Measurements from ENCODE around the gene RPTOR. TPM values are rescaled to one million over a fixed set of nuclear protein-coding genes. Genes with fewer than 3 reads are reported as not detected.

The RPTOR gene
- total and polyA plus RNA-seq, 2 donors (not counting 3 experiments of a cell fraction or from before 2014, with no cell fraction given): 10.7 to 41.8 TPM

DNA sequence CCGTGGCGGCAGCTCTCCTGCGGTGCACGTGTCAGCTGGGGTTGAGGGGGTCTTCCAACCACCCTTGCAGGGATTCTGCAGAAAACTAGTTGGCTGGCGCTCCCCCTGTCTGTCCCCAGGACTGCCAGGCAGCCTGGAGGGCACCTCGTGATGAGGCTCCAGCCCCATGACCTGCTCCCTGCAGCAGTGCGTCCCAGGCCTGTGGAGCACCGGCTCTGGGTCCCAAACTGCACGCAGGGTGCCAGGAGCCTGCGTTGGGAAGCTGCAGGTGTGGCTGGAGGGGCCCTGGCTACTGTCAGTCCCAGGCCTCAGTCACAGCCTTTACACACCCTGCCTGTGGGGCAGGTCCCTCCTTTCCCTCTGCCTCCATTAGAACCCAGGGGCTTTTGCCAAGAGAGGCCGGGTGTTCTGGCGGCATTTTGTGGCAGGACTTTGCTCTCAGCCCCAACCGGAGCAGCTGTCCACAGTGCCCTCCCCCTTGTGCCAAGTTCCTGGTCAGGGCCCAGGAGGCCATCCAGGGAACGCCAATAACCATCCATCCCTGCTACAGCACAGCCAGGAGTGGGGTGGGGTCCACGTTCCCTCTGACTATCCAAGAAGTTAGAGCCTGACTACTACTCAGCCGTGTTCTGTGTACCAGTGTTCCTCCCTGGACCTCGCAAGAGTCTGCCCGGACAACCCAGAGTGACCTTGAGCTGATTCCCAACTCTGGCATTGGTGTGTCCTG is 456.2 kb downstream of the RPTOR start:
- Histone ChIP-seq H3K4me2 (ENCODE audit: insufficient read depth, low read length) (no peak overlapping the region), H3K9me3 (replicated peaks; ENCODE audit: control insufficient read depth, insufficient read depth, low read length) (no peaks in the 10 kb centered on the region), H3K79me2 (ENCODE audit: control insufficient read depth, insufficient read depth, low read length) (no peaks in the 10 kb centered on the region), H3K9ac (replicated peaks; ENCODE audit: extremely low read depth, insufficient read depth, low read length) (no peak overlapping the region), H4K20me1 (replicated peaks; ENCODE audit: control insufficient read depth, extremely low read depth, insufficient read depth, low read length) (no peaks in the 10 kb centered on the region), H3K4me1 (ENCODE audit: control insufficient read depth, extremely low read depth, insufficient read depth, low read length) (peaks cover 3% of the 10 kb centered on the region), H3K36me3 (ENCODE audit: control insufficient read depth in 2 of 2, extremely low read depth in 1 of 2, insufficient read depth in 2 of 2, low read length in 2 of 2) (peaks cover 0 to 35% of the 10 kb centered on the region in 2 experiments), H3K27ac (ENCODE audit: insufficient read depth, low read depth, low read length) (no peak overlapping the region), H2AFZ (ENCODE audit: low read depth, low read length) (no peak overlapping the region), H3K9me1 (replicated peaks; ENCODE audit: control insufficient read depth, extremely low read depth, insufficient read depth, low read length) (no peaks in the 10 kb centered on the region), H3K4me3 (replicated peaks in 1 of 3; ENCODE audit: insufficient read depth in 1 of 3, low read depth in 1 of 3, low read length in 3 of 3) (no peak overlapping the region), H3K27me3 (ENCODE audit: control insufficient read depth in 2 of 2, insufficient read depth in 2 of 2, low read length in 2 of 2) (peaks cover 14 to 22% of the 10 kb centered on the region in 2 experiments)
- DNase-seq (ENCODE audit: low read depth, low spot score) (no peak), FAIRE-seq (no peak)
- ChIA-PET POLR2A (no interaction called here), CTCF (no interaction called here)
- intact Hi-C loops (cut with micrococcal nuclease): no loop called here
- no TSS peak for BruUV-seq (replicated peaks)
- dilution Hi-C loops (cut with MboI; ENCODE audit: extremely low pct_ligation_motif_present, low sequenced_read_pairs): no loop called here
- TF ChIP-seq JUN (IDR thresholded peaks at IDR 0.05; ENCODE audit: borderline replicate concordance, insufficient read depth, insufficient read length, low read depth) (no peak), POLR2AphosphoS5 (IDR thresholded peaks at IDR 0.05; ENCODE audit: insufficient read depth, low read depth, low read length) (peak; percentile 19), EZH2 (IDR thresholded peaks at IDR 0.05; ENCODE audit: borderline replicate concordance, low read depth, low read length, severe bottlenecking) (no peak), FOS (IDR thresholded peaks at IDR 0.05; ENCODE audit: borderline replicate concordance, insufficient read depth, low read length) (no peak), POLR2A (IDR thresholded peaks at IDR 0.05; ENCODE audit: low read depth, low read length) (no peak), MYC (IDR thresholded peaks at IDR 0.05; ENCODE audit: low read depth, low read length) (no peak)
- TF ChIP-seq, protein P1, sequence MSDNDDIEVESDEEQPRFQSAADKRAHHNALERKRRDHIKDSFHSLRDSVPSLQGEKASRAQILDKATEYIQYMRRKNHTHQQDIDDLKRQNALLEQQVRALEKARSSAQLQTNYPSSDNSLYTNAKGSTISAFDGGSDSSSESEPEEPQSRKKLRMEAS (IDR thresholded peaks at IDR 0.05; ENCODE audit: insufficient read depth, insufficient read length): no peak

DNA sequence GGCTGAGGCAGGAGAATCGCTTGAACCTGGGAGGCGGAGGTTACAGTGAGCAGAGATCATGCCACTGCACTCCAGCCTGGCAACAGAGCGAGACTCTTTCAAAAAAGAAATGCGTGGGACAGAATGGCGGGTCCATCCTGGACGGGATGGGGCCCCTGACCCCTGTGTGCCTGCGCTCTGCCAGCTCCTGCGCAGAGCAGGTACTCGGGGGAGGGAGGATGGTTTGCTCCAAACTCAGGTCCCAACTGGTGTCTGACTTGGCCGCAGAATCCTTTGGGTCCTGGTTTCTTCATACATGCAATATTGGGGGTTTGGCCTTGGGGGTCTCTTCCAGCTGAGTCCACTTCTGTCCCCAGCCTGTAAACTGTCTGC is 457.4 kb downstream of the RPTOR start:
- POLR2A ChIA-PET: no interaction called here
- BruUV-seq (replicated peaks): no TSS peak
- H3K9me3 ChIP-seq (replicated peaks; ENCODE audit: control insufficient read depth, insufficient read depth, low read length): no peaks in the 10 kb centered on the region
- TF ChIP-seq JUN (IDR thresholded peaks at IDR 0.05; ENCODE audit: borderline replicate concordance, insufficient read depth, insufficient read length, low read depth): no peak
- TF ChIP-seq, protein P1 (IDR thresholded peaks at IDR 0.05; ENCODE audit: insufficient read depth, insufficient read length): no peak
- TF ChIP-seq FOS (IDR thresholded peaks at IDR 0.05; ENCODE audit: borderline replicate concordance, insufficient read depth, low read length): no peak
- no peak for TF ChIP-seq POLR2AphosphoS5 (IDR thresholded peaks at IDR 0.05; ENCODE audit: insufficient read depth, low read depth, low read length)
- no peak for TF ChIP-seq MYC (IDR thresholded peaks at IDR 0.05; ENCODE audit: low read depth, low read length)
- no peak for TF ChIP-seq EZH2 (IDR thresholded peaks at IDR 0.05; ENCODE audit: borderline replicate concordance, low read depth, low read length, severe bottlenecking)
- dilution Hi-C loops (cut with MboI; ENCODE audit: extremely low pct_ligation_motif_present, low sequenced_read_pairs) (no loop called here), intact Hi-C loops (cut with micrococcal nuclease) (no loop called here)
- H3K9me1 ChIP-seq (replicated peaks; ENCODE audit: control insufficient read depth, extremely low read depth, insufficient read depth, low read length): no peaks in the 10 kb centered on the region
- no peak overlapping the region for H3K4me2 ChIP-seq (ENCODE audit: insufficient read depth, low read length)
- no peak overlapping the region for H3K27ac ChIP-seq (ENCODE audit: insufficient read depth, low read depth, low read length)
- no peak for DNase-seq (ENCODE audit: low read depth, low spot score)
- peaks cover 17 to 30% of the 10 kb centered on the region in 2 experiments for H3K27me3 ChIP-seq (ENCODE audit: control insufficient read depth in 2 of 2, insufficient read depth in 2 of 2, low read length in 2 of 2)
- no peak for FAIRE-seq
- no peaks in the 10 kb centered on the region for H3K79me2 ChIP-seq (ENCODE audit: control insufficient read depth, insufficient read depth, low read length)
- no peak overlapping the region for H3K4me3 ChIP-seq (replicated peaks in 1 of 3; ENCODE audit: insufficient read depth in 1 of 3, low read depth in 1 of 3, low read length in 3 of 3)
- no peaks in the 10 kb centered on the region for H4K20me1 ChIP-seq (replicated peaks; ENCODE audit: control insufficient read depth, extremely low read depth, insufficient read depth, low read length)
- no peak overlapping the region for H2AFZ ChIP-seq (ENCODE audit: low read depth, low read length)
- no peak overlapping the region for H3K9ac ChIP-seq (replicated peaks; ENCODE audit: extremely low read depth, insufficient read depth, low read length)
- H3K36me3 ChIP-seq (ENCODE audit: control insufficient read depth in 2 of 2, extremely low read depth in 1 of 2, insufficient read depth in 2 of 2, low read length in 2 of 2): peaks cover 0 to 26% of the 10 kb centered on the region in 2 experiments
- H3K4me1 ChIP-seq (ENCODE audit: control insufficient read depth, extremely low read depth, insufficient read depth, low read length): peaks cover 3% of the 10 kb centered on the region
- CTCF ChIA-PET: no interaction called here

Data from endothelial cell of umbilical vein (primary cell).